GM06990 (cell line): Measurements from ENCODE around the gene APOBEC4.

ENCODE experiments used
- DNase-seq: peaks from one replicate; pipeline ENCODE4 v3.0.0-alpha.2; 2011; ENCODE audit not compliant: insufficient read length; ENCODE audit errors: extremely low read depth
- H3K27me3 ChIP-seq: replicated peaks from 2 replicates; pipeline ENCODE4 v1.6.0; 2011; ENCODE audit warnings: low read length; ENCODE audit not compliant: control insufficient read depth, insufficient read depth
- H3K36me3 ChIP-seq: 2 replicates; pipeline ENCODE4 v1.5.1; 2011; ENCODE audit warnings: low read length; ENCODE audit not compliant: control insufficient read depth, insufficient read depth
- H3K4me3 ChIP-seq: replicated peaks from 2 replicates; pipeline ENCODE4 v1.5.1; 2011; ENCODE audit warnings: low read depth, mild to moderate bottlenecking, control low read depth, low read length
- CTCF ChIP-seq: IDR thresholded peaks from 2 replicates; pipeline ENCODE4 v1.5.1; 2011; ENCODE audit warnings: low read length, control low read depth, mild to moderate bottlenecking, inconsistent platforms; ENCODE audit not compliant: insufficient read depth, poor library complexity, severe bottlenecking

Gene APOBEC4

GRCh38 chr1:183645531-183645930, 7.6 kb downstream of the APOBEC4 start:
- Histone ChIP-seq H3K4me3 (no peak overlapping the region), H3K27me3 (no peaks in the 10 kb centered on the region), H3K36me3 (no peaks in the 10 kb centered on the region)
- TF ChIP-seq CTCF: no peak
- no peak for DNase-seq

GRCh38 chr1:183642166-183642565, 10.9 kb downstream of the APOBEC4 start:
- no peaks in the 10 kb centered on the region for H3K36me3 ChIP-seq
- TF ChIP-seq CTCF: no peak
- H3K4me3 ChIP-seq: no peak overlapping the region

GRCh38 chr1:183640193-183640592, 12.9 kb downstream of the APOBEC4 start:
- H3K36me3 ChIP-seq: no peaks in the 10 kb centered on the region

More at GRCh38 chr1:183642166-183642565, 10.9 kb downstream of the APOBEC4 start:
- no peaks in the 10 kb centered on the region for H3K27me3 ChIP-seq
- DNase-seq: no peak

GRCh38 chr1:183638649-183639387, 14.3 kb downstream of the APOBEC4 start:
- no peak for DNase-seq
- H3K36me3 ChIP-seq: no peaks in the 10 kb centered on the region
- TF ChIP-seq CTCF: no peak
- H3K4me3 ChIP-seq: no peak overlapping the region
- H3K27me3 ChIP-seq: no peaks in the 10 kb centered on the region

More at GRCh38 chr1:183640193-183640592, 12.9 kb downstream of the APOBEC4 start:
- Histone ChIP-seq H3K4me3 (no peak overlapping the region), H3K27me3 (no peaks in the 10 kb centered on the region)
- TF ChIP-seq CTCF: no peak
- no peak for DNase-seq

DNA sequence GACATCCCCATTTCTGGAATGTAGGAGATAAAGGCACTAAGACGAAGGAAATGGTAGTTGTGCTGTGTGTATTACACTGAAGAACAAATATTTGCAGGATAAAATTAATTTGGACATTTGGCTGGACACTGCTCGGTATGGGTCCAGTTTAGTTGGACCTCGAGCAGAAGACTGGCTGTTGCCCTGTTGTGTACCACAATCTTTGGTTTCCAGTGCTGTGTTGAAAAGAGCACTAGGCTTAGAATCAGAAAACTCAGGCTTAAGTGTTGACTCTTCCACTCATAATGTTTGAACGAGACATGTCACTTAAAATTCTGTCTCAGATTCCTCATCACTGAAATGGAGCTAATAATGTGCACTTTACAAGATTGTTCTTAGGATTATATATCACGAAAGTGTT, 16.3 kb downstream of the APOBEC4 start:
- Histone ChIP-seq H3K4me3 (peak overlapping the region; percentile 79), H3K27me3 (no peaks in the 10 kb centered on the region), H3K36me3 (no peaks in the 10 kb centered on the region; the same call in 1 of the 2 replicates)
- DNase-seq: no peak
- TF ChIP-seq CTCF: no peak
